Measurements from ENCODE around the gene NXPE3.

- TF ChIP-seq SP1 (CRISPR knock-in tag; IDR thresholded peaks at IDR 0.05) (no peak), GTF2F1 (IDR thresholded peaks at IDR 0.05; ENCODE audit: low read depth, low read length) (no peak)
- TF ChIP-seq, protein P1, sequence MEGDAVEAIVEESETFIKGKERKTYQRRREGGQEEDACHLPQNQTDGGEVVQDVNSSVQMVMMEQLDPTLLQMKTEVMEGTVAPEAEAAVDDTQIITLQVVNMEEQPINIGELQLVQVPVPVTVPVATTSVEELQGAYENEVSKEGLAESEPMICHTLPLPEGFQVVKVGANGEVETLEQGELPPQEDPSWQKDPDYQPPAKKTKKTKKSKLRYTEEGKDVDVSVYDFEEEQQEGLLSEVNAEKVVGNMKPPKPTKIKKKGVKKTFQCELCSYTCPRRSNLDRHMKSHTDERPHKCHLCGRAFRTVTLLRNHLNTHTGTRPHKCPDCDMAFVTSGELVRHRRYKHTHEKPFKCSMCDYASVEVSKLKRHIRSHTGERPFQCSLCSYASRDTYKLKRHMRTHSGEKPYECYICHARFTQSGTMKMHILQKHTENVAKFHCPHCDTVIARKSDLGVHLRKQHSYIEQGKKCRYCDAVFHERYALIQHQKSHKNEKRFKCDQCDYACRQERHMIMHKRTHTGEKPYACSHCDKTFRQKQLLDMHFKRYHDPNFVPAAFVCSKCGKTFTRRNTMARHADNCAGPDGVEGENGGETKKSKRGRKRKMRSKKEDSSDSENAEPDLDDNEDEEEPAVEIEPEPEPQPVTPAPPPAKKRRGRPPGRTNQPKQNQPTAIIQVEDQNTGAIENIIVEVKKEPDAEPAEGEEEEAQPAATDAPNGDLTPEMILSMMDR (IDR thresholded peaks at IDR 0.05 in 2 of 3, conservative IDR thresholded peaks at IDR 0.05 in 1 of 3; ENCODE audit: insufficient read depth in 2 of 3, low read depth in 1 of 3, low read length in 3 of 3), result no peak
- TF ChIP-seq, protein P2, sequence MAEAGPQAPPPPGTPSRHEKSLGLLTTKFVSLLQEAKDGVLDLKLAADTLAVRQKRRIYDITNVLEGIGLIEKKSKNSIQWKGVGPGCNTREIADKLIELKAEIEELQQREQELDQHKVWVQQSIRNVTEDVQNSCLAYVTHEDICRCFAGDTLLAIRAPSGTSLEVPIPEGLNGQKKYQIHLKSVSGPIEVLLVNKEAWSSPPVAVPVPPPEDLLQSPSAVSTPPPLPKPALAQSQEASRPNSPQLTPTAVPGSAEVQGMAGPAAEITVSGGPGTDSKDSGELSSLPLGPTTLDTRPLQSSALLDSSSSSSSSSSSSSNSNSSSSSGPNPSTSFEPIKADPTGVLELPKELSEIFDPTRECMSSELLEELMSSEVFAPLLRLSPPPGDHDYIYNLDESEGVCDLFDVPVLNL (CRISPR knock-in tag; IDR thresholded peaks at IDR 0.05; ENCODE audit: low read depth), result no peak
Observed at GRCh38 chr3:101851072-101851770, 72.2 kb downstream of the NXPE3 start.

All from K562 (cell line).